ENCODE results near the gene PPP1R1A.
A peak's percentile ranks its signal among the peaks of the same experiment; 100 is the strongest.

PPP1R1A gene

GRCh38 chr12:54578778-54579177 lies 9.7 kb downstream of the PPP1R1A start:
- no peak for DNase-seq

GRCh38 chr12:54572881-54573280 lies 15.6 kb downstream of the PPP1R1A start:
- DNase-seq, result no peak

- no peak for DNase-seq
Measured at GRCh38 chr12:54571193-54572188, 17.0 kb downstream of the PPP1R1A start.

GRCh38 chr12:54569995-54570528 lies 18.4 kb downstream of the PPP1R1A start:
- no peak for DNase-seq

GRCh38 chr12:54569072-54569471 lies 19.4 kb downstream of the PPP1R1A start:
- no peak for DNase-seq

- DNase-seq, result no peak
Measured at GRCh38 chr12:54566792-54567191, 21.7 kb downstream of the PPP1R1A start.

GRCh38 chr12:54565986-54566544 lies 22.4 kb downstream of the PPP1R1A start:
- DNase-seq, result no peak

GRCh38 chr12:54565310-54565985 lies 23.0 kb downstream of the PPP1R1A start:
- no peak for DNase-seq

GRCh38 chr12:54564768-54565167 lies 23.7 kb downstream of the PPP1R1A start:
- DNase-seq, result no peak

GRCh38 chr12:54563787-54564186 lies 24.7 kb downstream of the PPP1R1A start:
- DNase-seq, result no peak

- no peak for DNase-seq
Measured at GRCh38 chr12:54562750-54563356, 25.6 kb downstream of the PPP1R1A start.

GRCh38 chr12:54561164-54561563 lies 27.3 kb downstream of the PPP1R1A start:
- peak; percentile 43 for DNase-seq

- DNase-seq, result peak; percentile 74
Measured at GRCh38 chr12:54560374-54560858, 28.0 kb downstream of the PPP1R1A start.

- no peak for DNase-seq
Measured at GRCh38 chr12:54558759-54559158, 29.7 kb downstream of the PPP1R1A start.

- no peak for DNase-seq
Measured at GRCh38 chr12:54558311-54558710, 30.1 kb downstream of the PPP1R1A start.

GRCh38 chr12:54555670-54556257 lies 32.7 kb downstream of the PPP1R1A start:
- DNase-seq, result no peak

GRCh38 chr12:54549774-54550451 lies 38.5 kb downstream of the PPP1R1A start:
- no peak for DNase-seq

- DNase-seq, result no peak
Measured at GRCh38 chr12:54546511-54546910, 41.9 kb downstream of the PPP1R1A start.

GRCh38 chr12:54544743-54545142 lies 43.7 kb downstream of the PPP1R1A start:
- DNase-seq, result no peak

- no peak for DNase-seq
Measured at GRCh38 chr12:54543526-54543925, 44.9 kb downstream of the PPP1R1A start.

- no peak for DNase-seq
Measured at GRCh38 chr12:54541751-54542290, 46.6 kb downstream of the PPP1R1A start.
